Neural cell (in vitro differentiated cells): Measurements from ENCODE around the gene ZBTB32. TPM values are rescaled to one million over a fixed set of nuclear protein-coding genes. Genes with fewer than 3 reads are reported as not detected.

ENCODE experiments used
- H2AFZ ChIP-seq: fragments of 200-600, 300-800 bp; sonication (generic), shearing (Covaris generic); 2 replicates; pipeline ENCODE4 v1.6.0; 2014; ENCODE audit warnings: low read depth, mild to moderate bottlenecking, antibody characterized with exemption, low read length, moderate library complexity
- H3F3A ChIP-seq: fragments of 200-600 bp; shearing (Covaris generic); 2 replicates; pipeline ENCODE4 v1.6.1; 2016; ENCODE audit warnings: mild to moderate bottlenecking, moderate library complexity, mixed read lengths, antibody characterized with exemption, low read length; ENCODE audit not compliant: insufficient read depth, poor library complexity, severe bottlenecking
- H3K27ac ChIP-seq: fragments of 200-600, 300-800 bp; sonication (generic), shearing (Covaris generic); 2 replicates; pipeline ENCODE4 v1.5.1; 2014; ENCODE audit warnings: mild to moderate bottlenecking, low read length, moderate library complexity
- H3K27me3 ChIP-seq: fragments of 300-800, 200-600 bp; sonication (generic), shearing (Covaris generic); 2 replicates; pipeline ENCODE4 v1.6.0; 2014; ENCODE audit warnings: mild to moderate bottlenecking, low read depth, low read length, moderate library complexity; ENCODE audit not compliant: insufficient read depth
- H3K36me3 ChIP-seq: fragments of 300-800, 200-600 bp; sonication (generic), shearing (Covaris generic); 2 replicates; pipeline ENCODE4 v1.5.1; 2014; ENCODE audit warnings: mild to moderate bottlenecking, antibody characterized with exemption, low read length, moderate library complexity; ENCODE audit not compliant: insufficient read depth
- H3K4me2 ChIP-seq: fragments of 300-800, 200-600 bp; sonication (generic), shearing (Covaris generic); 2 replicates; pipeline ENCODE4 v1.6.0; 2014; ENCODE audit warnings: mild to moderate bottlenecking, low read length
- H3K4me3 ChIP-seq: fragments of 300-800, 200-600 bp; sonication (generic), shearing (Covaris generic); 2 replicates; pipeline ENCODE4 v1.5.1; 2014; ENCODE audit warnings: mild to moderate bottlenecking, low read length, moderate library complexity
- H3K79me2 ChIP-seq: fragments of 200-600 bp; shearing (Covaris generic); replicated peaks from 2 replicates; pipeline ENCODE4 v1.6.0; 2014; ENCODE audit warnings: mild to moderate bottlenecking, low read length, moderate library complexity; ENCODE audit not compliant: insufficient read depth
- H3K9ac ChIP-seq: fragments of 300-800, 200-600 bp; sonication (generic), shearing (Covaris generic); 2 replicates; pipeline ENCODE4 v1.6.1; 2016; ENCODE audit warnings: mild to moderate bottlenecking, low read length, mixed read lengths
- H3K9me2 ChIP-seq: fragments of 200-600 bp; shearing (Covaris generic); 2 replicates; pipeline ENCODE4 v1.6.1; 2016; ENCODE audit warnings: mild to moderate bottlenecking, low read length, mixed read lengths; ENCODE audit not compliant: insufficient read depth
- H3K9me3 ChIP-seq: fragments of 200-600, 300-800 bp; sonication (generic), shearing (Covaris generic); 2 replicates; pipeline ENCODE4 v1.6.1; 2016; ENCODE audit warnings: mild to moderate bottlenecking, mixed run types, low read length, moderate library complexity, mixed read lengths
- H4K20me1 ChIP-seq: fragments of 200-600 bp; shearing (Covaris generic); 2 replicates; pipeline ENCODE4 v1.6.1; 2016; ENCODE audit warnings: mild to moderate bottlenecking, mixed run types; ENCODE audit not compliant: insufficient read depth
- EP300 ChIP-seq: fragments of 450-650 bp; conservative IDR thresholded peaks from 2 replicates; pipeline ENCODE4 v1.6.1; 2014; ENCODE audit warnings: antibody characterized with exemption, mild to moderate bottlenecking, moderate library complexity; ENCODE audit not compliant: poor library complexity, severe bottlenecking
- EZH2 ChIP-seq: fragments of 200-600, 300-800 bp; shearing (Covaris generic), sonication (generic); IDR thresholded peaks from 2 replicates; pipeline ENCODE4 v1.6.1; 2014; ENCODE audit warnings: antibody characterized with exemption, low read length, borderline replicate concordance, mild to moderate bottlenecking; ENCODE audit not compliant: insufficient read depth, poor library complexity, severe bottlenecking
- MXI1 ChIP-seq: fragments of 450-650 bp; conservative IDR thresholded peaks from 2 replicates; pipeline ENCODE4 v1.6.1; 2014; ENCODE audit warnings: antibody characterized with exemption, mild to moderate bottlenecking; ENCODE audit not compliant: poor library complexity, severe bottlenecking
- POLR2AphosphoS5 ChIP-seq: IDR thresholded peaks from 2 replicates; pipeline ENCODE4 v1.6.1; 2012
- RAD21 ChIP-seq: fragments of 450-650 bp; conservative IDR thresholded peaks from 2 replicates; pipeline ENCODE4 v1.6.1; 2014; ENCODE audit warnings: antibody characterized with exemption, mild to moderate bottlenecking, moderate library complexity
- REST ChIP-seq: IDR thresholded peaks from 2 replicates; pipeline ENCODE4 v1.6.1; 2012; ENCODE audit warnings: borderline replicate concordance
- SMC3 ChIP-seq: fragments of 450-650 bp; conservative IDR thresholded peaks from 2 replicates; pipeline ENCODE4 v1.6.1; 2014; ENCODE audit warnings: antibody characterized with exemption, mild to moderate bottlenecking, moderate library complexity; ENCODE audit not compliant: poor library complexity
- TAF1 ChIP-seq: IDR thresholded peaks from 2 replicates; pipeline ENCODE4 v1.6.1; 2012; ENCODE audit warnings: low read depth
- polyA plus RNA-seq: library from polyadenylated mRNA; depleted of rRNA; stranded (reverse); fragments of >200 nt; gene quantifications from 2 replicates; pipeline ENCODE4 v1.2.3, GENCODE V29; 2014

The ZBTB32 gene
- polyA plus RNA-seq, 1 donor from 2014 or later = not detected

- Histone ChIP-seq H3K27ac (no peak within 1 kb of the TSS), H3K9me3 (no peaks in the 10 kb centered on the region), H2AFZ (no peak within 1 kb of the TSS), H3K36me3 (no peaks in the 10 kb centered on the region), H3K27me3 (no peaks in the 10 kb centered on the region), H3K79me2 (no peaks in the 10 kb centered on the region), H3K9me2 (no peaks in the 10 kb centered on the region), H3K4me3 (no peak within 1 kb of the TSS), H4K20me1 (no peaks in the 10 kb centered on the region), H3F3A (no peaks in the 10 kb centered on the region), H3K9ac (no peak within 1 kb of the TSS), H3K4me2 (no peak within 1 kb of the TSS)
- TF ChIP-seq REST (no peak), POLR2AphosphoS5 (no peak), TAF1 (no peak), MXI1 (no peak), EZH2 (no peak), EP300 (no peak), RAD21 (no peak)
Measured at GRCh38 chr19:35666251-35666913, 38.0 kb upstream of the ZBTB32 start, which contains the start of gene UPK1A. Gene UPK1A (plus strand): TSS chr19:35666517. CDS start chr19:35666813, 296 bp downstream.

GRCh38 chr19:35669566-35669965, 34.8 kb upstream of the ZBTB32 start:
- no peak overlapping the region for H2AFZ ChIP-seq
- H3K4me2 ChIP-seq = no peak overlapping the region
- H4K20me1 ChIP-seq = no peaks in the 10 kb centered on the region
- H3K9me2 ChIP-seq = no peaks in the 10 kb centered on the region
- H3K36me3 ChIP-seq = no peaks in the 10 kb centered on the region
- H3K9ac ChIP-seq = no peak overlapping the region
- no peak overlapping the region for H3K27ac ChIP-seq
- peaks cover 16% of the 10 kb centered on the region for H3K27me3 ChIP-seq
- no peak overlapping the region for H3K4me3 ChIP-seq
- H3K9me3 ChIP-seq = no peaks in the 10 kb centered on the region
- H3F3A ChIP-seq = no peaks in the 10 kb centered on the region
- H3K79me2 ChIP-seq = no peaks in the 10 kb centered on the region
- no peak for TF ChIP-seq SMC3
- no peak for TF ChIP-seq EZH2
- no peak for TF ChIP-seq EP300
- TF ChIP-seq RAD21 = no peak
- no peak for TF ChIP-seq REST
